ENCODE results near the gene SYNE1. TPM values are rescaled to one million over a fixed set of nuclear protein-coding genes. Genes with fewer than 3 reads are reported as not detected.

SYNE1 gene
- total RNA-seq, 3 donors from 2014 or later: 16.8 to 78.6 (median 22.3) TPM

DNA sequence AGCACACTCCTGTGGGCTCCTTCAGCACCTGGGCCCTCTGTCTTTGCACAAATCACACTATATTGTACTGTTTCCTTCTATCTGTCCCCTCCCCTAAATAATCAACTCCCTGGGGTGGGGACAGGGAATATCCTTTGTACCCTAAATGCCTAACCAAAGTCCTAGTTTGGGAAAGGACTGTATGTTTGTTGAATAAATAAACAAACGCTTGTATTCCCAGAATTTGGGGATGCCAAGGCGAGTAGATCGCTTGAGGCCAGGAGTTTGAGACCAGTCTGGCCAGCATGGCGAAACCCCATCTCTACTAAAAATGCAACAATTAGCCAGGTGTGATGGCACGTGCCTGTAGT lies 322.7 kb downstream of the SYNE1 start:
- intact Hi-C loops (cut with DNase I, micrococcal nuclease): no loop called here
- H3K36me3 ChIP-seq (ENCODE audit: low read depth): no peaks in the 10 kb centered on the region
- no peak for ATAC-seq
- no peaks in the 10 kb centered on the region for H3K4me1 ChIP-seq (ENCODE audit: low read depth)
- TF ChIP-seq, protein P1, sequence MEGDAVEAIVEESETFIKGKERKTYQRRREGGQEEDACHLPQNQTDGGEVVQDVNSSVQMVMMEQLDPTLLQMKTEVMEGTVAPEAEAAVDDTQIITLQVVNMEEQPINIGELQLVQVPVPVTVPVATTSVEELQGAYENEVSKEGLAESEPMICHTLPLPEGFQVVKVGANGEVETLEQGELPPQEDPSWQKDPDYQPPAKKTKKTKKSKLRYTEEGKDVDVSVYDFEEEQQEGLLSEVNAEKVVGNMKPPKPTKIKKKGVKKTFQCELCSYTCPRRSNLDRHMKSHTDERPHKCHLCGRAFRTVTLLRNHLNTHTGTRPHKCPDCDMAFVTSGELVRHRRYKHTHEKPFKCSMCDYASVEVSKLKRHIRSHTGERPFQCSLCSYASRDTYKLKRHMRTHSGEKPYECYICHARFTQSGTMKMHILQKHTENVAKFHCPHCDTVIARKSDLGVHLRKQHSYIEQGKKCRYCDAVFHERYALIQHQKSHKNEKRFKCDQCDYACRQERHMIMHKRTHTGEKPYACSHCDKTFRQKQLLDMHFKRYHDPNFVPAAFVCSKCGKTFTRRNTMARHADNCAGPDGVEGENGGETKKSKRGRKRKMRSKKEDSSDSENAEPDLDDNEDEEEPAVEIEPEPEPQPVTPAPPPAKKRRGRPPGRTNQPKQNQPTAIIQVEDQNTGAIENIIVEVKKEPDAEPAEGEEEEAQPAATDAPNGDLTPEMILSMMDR (IDR thresholded peaks at IDR 0.05): no peak
- H3K9me3 ChIP-seq: no peaks in the 10 kb centered on the region
- H3K4me3 ChIP-seq: no peak overlapping the region
- no peak for DNase-seq

DNA sequence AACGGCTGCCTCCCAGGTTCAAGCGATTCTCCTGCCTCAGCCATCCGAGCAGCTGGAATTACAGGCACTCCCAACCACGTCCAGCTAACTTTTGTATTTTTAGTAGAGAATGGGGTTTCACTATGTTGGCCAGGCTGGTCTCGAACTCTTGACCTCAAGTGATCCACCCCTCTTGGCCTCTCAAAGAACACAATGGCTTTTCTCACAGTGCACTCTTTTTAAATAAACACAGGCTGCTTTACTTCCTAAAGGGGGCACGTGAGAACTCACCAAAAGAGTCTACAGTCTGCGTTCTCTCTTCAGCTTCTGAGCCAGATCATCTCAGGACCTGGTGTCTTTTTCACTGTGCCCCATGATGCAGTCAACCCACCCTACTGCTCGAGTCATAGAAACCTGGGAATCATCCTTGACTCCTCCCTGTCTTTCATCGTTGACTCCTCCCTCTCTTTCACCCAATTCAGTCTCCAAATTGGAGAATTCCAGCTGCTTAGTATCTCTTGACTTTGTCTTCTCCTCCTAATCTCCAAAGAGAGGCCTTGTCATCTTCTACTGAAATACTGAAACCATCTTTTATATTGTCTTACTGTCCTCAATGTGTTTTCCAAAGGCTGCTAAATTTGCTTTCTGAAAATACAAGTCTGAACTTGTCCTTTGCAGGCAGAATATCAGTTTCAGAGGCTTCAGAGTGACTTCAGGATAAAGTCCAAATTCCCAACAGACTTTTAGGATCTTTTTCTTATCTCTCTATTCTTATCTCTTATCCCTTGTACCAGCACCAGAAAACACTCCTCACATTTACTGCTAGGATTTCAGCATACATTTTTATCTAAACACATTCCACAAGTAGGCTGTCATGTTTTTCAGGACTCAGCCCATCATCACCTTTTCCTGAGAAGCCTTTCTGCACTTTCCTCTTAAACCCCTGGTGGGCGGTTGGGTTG lies 323.4 kb downstream of the SYNE1 start:
- Histone ChIP-seq H3K4me1 (ENCODE audit: low read depth) (no peaks in the 10 kb centered on the region), H3K4me3 (no peak overlapping the region), H3K36me3 (ENCODE audit: low read depth) (no peaks in the 10 kb centered on the region), H3K9me3 (no peaks in the 10 kb centered on the region)
- DNase-seq: no peak
- TF ChIP-seq, protein P1 (IDR thresholded peaks at IDR 0.05): no peak
- no peak for ATAC-seq
- intact Hi-C loops (cut with DNase I, micrococcal nuclease): no loop called here

DNA sequence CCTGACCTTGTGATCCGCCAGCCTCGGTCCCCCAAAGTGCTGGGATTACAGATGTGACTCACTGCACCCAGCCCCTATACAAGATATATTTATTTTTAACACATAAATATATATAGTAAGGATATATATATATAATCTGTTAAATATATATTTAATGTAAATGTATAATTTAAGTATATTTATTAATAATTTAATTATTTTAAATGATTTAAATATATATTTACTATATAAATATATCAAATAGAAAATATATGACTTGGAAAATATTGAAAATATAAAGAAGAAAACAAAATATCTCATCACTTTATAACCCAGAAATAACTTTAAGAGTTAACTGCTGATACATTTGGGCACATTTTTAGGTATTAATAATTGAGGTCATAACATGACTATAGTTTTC lies 324.7 kb downstream of the SYNE1 start:
- TF ChIP-seq, protein P1 (IDR thresholded peaks at IDR 0.05): no peak
- intact Hi-C loops (cut with DNase I, micrococcal nuclease): no loop called here
- DNase-seq (no peak), ATAC-seq (no peak)
- H3K4me3 ChIP-seq: no peak overlapping the region
- H3K4me1 ChIP-seq (ENCODE audit: low read depth): no peaks in the 10 kb centered on the region
- H3K9me3 ChIP-seq: no peaks in the 10 kb centered on the region
- no peaks in the 10 kb centered on the region for H3K36me3 ChIP-seq (ENCODE audit: low read depth)

DNA sequence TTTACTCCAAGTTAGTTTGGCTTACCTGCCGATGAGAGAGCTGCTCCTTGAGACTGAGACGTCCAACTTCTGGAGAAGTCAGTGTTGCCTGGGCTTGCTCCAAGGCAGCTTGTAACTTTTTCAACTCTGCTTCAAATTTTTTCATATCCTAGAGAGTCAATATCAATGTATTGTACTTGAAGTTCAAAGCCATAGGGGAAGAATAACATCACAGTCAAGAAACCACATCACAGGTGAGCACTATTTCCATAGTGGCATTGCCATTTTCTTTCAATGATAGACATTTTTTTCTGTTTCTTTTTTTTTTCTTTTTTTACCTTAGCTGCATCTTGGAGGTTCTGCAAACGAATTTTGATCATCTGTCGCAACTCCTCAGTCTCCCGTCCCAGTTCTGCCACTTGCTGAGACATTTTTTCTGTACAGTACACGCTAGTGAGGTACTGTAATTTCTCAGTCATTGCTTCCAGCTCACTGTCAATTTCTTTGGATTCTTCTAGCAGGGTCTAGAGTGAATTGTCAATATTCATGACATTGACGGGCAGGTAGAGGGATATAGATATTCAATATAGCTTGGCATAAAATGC lies 326.7 kb downstream of the SYNE1 start:
- H3K36me3 ChIP-seq (ENCODE audit: low read depth): no peaks in the 10 kb centered on the region

DNA sequence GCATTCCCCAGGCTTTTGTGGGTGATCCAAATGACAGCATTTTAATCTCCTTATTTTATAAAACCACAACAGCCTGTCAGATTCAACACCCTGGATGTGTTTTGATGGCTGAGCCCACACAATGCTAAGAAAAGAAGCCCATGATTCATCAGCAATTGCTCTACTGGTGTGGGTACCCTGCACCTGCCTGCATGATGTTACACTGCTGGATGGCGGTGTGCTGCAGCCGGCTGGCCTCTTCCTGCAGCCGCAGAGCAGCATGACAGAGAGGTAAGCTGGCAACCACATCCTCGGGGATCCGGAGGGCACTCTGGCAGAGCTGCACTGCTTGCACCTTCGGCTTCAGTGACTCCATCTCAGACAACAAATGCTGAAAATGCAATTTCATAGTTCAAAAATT lies 327.5 kb downstream of the SYNE1 start:
- TF ChIP-seq, protein P1 (IDR thresholded peaks at IDR 0.05): no peak
- ATAC-seq: peak; percentile 79
- intact Hi-C loops (cut with DNase I, micrococcal nuclease): no loop called here
- H3K36me3 ChIP-seq (ENCODE audit: low read depth): no peaks in the 10 kb centered on the region
- no peaks in the 10 kb centered on the region for H3K9me3 ChIP-seq
- no peak overlapping the region for H3K4me3 ChIP-seq
- H3K4me1 ChIP-seq (ENCODE audit: low read depth): no peaks in the 10 kb centered on the region
- DNase-seq: peak; percentile 33 to 68 (median 42)

More for the DNA sequence above, 326.7 kb downstream of the SYNE1 start:
- ATAC-seq (no peak), DNase-seq (no peak)
- TF ChIP-seq, protein P1 (IDR thresholded peaks at IDR 0.05): no peak
- intact Hi-C loops (cut with DNase I, micrococcal nuclease): no loop called here
- Histone ChIP-seq H3K4me1 (ENCODE audit: low read depth) (no peaks in the 10 kb centered on the region), H3K4me3 (no peak overlapping the region), H3K9me3 (no peaks in the 10 kb centered on the region)
